GM21576 (cell line): ENCODE results near the gene GCAT.
"Not testable (repeated sequence)": the region's sequence is repeated elsewhere in the genome, so short reads cannot be mapped to it uniquely, and the experiment has no call there.

Experiments
- ATAC-seq: cut with Tn5 transposase; IDR thresholded peaks from one replicate; pipeline ENCODE4 v1.9.1; 2021; ENCODE audit warnings: mild to moderate bottlenecking, moderate library complexity; ENCODE audit not compliant: unreplicated experiment

The GCAT gene

GRCh38 chr22:37781434-37782059, 26.2 kb upstream of the GCAT start:
- ATAC-seq, result no peak

GRCh38 chr22:37782340-37783168, 25.2 kb upstream of the GCAT start:
- ATAC-seq, result no peak

- no peak for ATAC-seq
These were observed 22.8 kb upstream of the GCAT start for GRCh38 chr22:37784829-37785495.

GRCh38 chr22:37790234-37790633, 17.5 kb upstream of the GCAT start:
- ATAC-seq, result no peak

- no peak for ATAC-seq
These were observed 15.2 kb upstream of the GCAT start for GRCh38 chr22:37792494-37792893.

GRCh38 chr22:37794376-37794775, 13.4 kb upstream of the GCAT start:
- ATAC-seq, result no peak

- no peak for ATAC-seq
These were observed 11.7 kb upstream of the GCAT start for GRCh38 chr22:37796079-37796478.

- ATAC-seq, result not testable (repeated sequence)
These were observed 10.5 kb upstream of the GCAT start for GRCh38 chr22:37797259-37797658.

GRCh38 chr22:37797874-37798500, 9.7 kb upstream of the GCAT start:
- no peak for ATAC-seq

GRCh38 chr22:37799979-37800378, 7.8 kb upstream of the GCAT start:
- not testable (repeated sequence) for ATAC-seq

- no peak for ATAC-seq
These were observed 5.8 kb upstream of the GCAT start for GRCh38 chr22:37801946-37802309.

- no peak for ATAC-seq
These were observed 5.2 kb upstream of the GCAT start for GRCh38 chr22:37802310-37803194.

GRCh38 chr22:37803195-37803638, 4.5 kb upstream of the GCAT start:
- ATAC-seq, result no peak

- no peak for ATAC-seq
These were observed 3.9 kb upstream of the GCAT start for GRCh38 chr22:37803639-37804351.

GRCh38 chr22:37804352-37804880, 3.3 kb upstream of the GCAT start:
- no peak for ATAC-seq

GRCh38 chr22:37804881-37805809, 2.6 kb upstream of the GCAT start:
- no peak for ATAC-seq

GRCh38 chr22:37805810-37806277, 1.9 kb upstream of the GCAT start:
- ATAC-seq, result no peak
